H9 (cell line): ENCODE measurements around the gene MAEA. TPM values are rescaled to one million over a fixed set of nuclear protein-coding genes. Genes with fewer than 3 reads are reported as not detected.

Experiments
- DNase-seq: peaks from one replicate; pipeline ENCODE4 v3.0.0-alpha.2; 2017
- H2AFZ ChIP-seq: one replicate; pipeline ENCODE4 v1.6.1; 2013; ENCODE audit warnings: mild to moderate bottlenecking, low read length, control low read depth, moderate library complexity
- H2AK5ac ChIP-seq: 2 replicates; pipeline ENCODE4 v1.6.1; 2013; ENCODE audit warnings: low read length, control low read depth, mixed read lengths; ENCODE audit not compliant: insufficient read length
- H2BK120ac ChIP-seq: one replicate; pipeline ENCODE4 v1.6.1; 2013; ENCODE audit warnings: low read depth, mild to moderate bottlenecking, low read length, control low read depth, inconsistent platforms; ENCODE audit not compliant: poor library complexity, severe bottlenecking
- H2BK12ac ChIP-seq: 2 replicates; pipeline ENCODE4 v1.6.1; 2013; ENCODE audit warnings: low read length, control low read depth, mixed read lengths, low read depth; ENCODE audit not compliant: insufficient read length
- H2BK15ac ChIP-seq: 2 replicates; pipeline ENCODE4 v1.6.1; 2013; ENCODE audit warnings: low read depth, low read length, control low read depth
- H2BK20ac ChIP-seq: one replicate; pipeline ENCODE4 v1.6.1; 2013; ENCODE audit warnings: low read depth, mild to moderate bottlenecking, low read length, control low read depth, inconsistent platforms; ENCODE audit not compliant: poor library complexity, severe bottlenecking
- H2BK5ac ChIP-seq: 2 replicates; pipeline ENCODE4 v1.6.1; 2013; ENCODE audit warnings: low read length, control low read depth, mixed read lengths; ENCODE audit not compliant: insufficient read length
- H3K14ac ChIP-seq: 2 replicates; pipeline ENCODE4 v1.6.1; 2013; ENCODE audit warnings: low read length, control low read depth; ENCODE audit not compliant: insufficient read depth
- H3K18ac ChIP-seq: 2 replicates; pipeline ENCODE4 v1.6.1; 2013; ENCODE audit warnings: low read depth, mild to moderate bottlenecking, mixed read lengths, low read length, control low read depth; ENCODE audit not compliant: insufficient read length
- H3K23ac ChIP-seq: 2 replicates; pipeline ENCODE4 v1.6.1; 2013; ENCODE audit warnings: low read length, control low read depth, mixed read lengths, low read depth; ENCODE audit not compliant: insufficient read length
- H3K23me2 ChIP-seq: 2 replicates; pipeline ENCODE4 v1.6.1; 2013; ENCODE audit warnings: low read depth, mild to moderate bottlenecking, mixed read lengths, low read length, control low read depth; ENCODE audit not compliant: insufficient read length, poor library complexity, severe bottlenecking
- H3K27ac ChIP-seq: 2 replicates; pipeline ENCODE4 v1.5.1; 2013; ENCODE audit warnings: low read length, control low read depth, mixed read lengths, low read depth; ENCODE audit not compliant: insufficient read length
- H3K27me3 ChIP-seq: 2 replicates; pipeline ENCODE4 v1.6.1; 2013; ENCODE audit warnings: low read length, control low read depth, inconsistent platforms; ENCODE audit not compliant: insufficient read depth
- H3K4ac ChIP-seq: 2 replicates; pipeline ENCODE4 v1.6.1; 2013; ENCODE audit warnings: low read depth, mild to moderate bottlenecking, control low read depth, inconsistent platforms, low read length, moderate library complexity
- H3K4me1 ChIP-seq: 2 replicates; pipeline ENCODE4 v1.6.1; 2013; ENCODE audit warnings: low read length, control low read depth, inconsistent platforms; ENCODE audit not compliant: insufficient read depth
- H3K4me2 ChIP-seq: 2 replicates; pipeline ENCODE4 v1.6.1; 2013; ENCODE audit warnings: low read length, control low read depth, mixed read lengths; ENCODE audit not compliant: insufficient read length, insufficient read depth
- H3K56ac ChIP-seq: 2 replicates; pipeline ENCODE4 v1.6.1; 2013; ENCODE audit warnings: low read depth, mild to moderate bottlenecking, mixed read lengths, low read length, control low read depth; ENCODE audit not compliant: insufficient read length
- H3K79me1 ChIP-seq: 2 replicates; pipeline ENCODE4 v1.6.1; 2013; ENCODE audit warnings: low read depth, mild to moderate bottlenecking, moderate library complexity, low read length, control low read depth, inconsistent platforms; ENCODE audit not compliant: insufficient read depth, poor library complexity, severe bottlenecking
- H3K79me2 ChIP-seq: 2 replicates; pipeline ENCODE4 v1.6.1; 2013; ENCODE audit warnings: low read length, control low read depth, inconsistent platforms; ENCODE audit not compliant: insufficient read depth
- H3K9ac ChIP-seq: 2 replicates; pipeline ENCODE4 v1.6.1; 2013; ENCODE audit warnings: low read length, control low read depth, mixed read lengths; ENCODE audit not compliant: insufficient read length; ENCODE audit errors: extremely low read depth
- H3K9me3 ChIP-seq: one replicate; pipeline ENCODE4 v1.6.1; 2013; ENCODE audit warnings: low read depth, low read length, inconsistent platforms; ENCODE audit not compliant: control insufficient read depth
- H3T11ph ChIP-seq: one replicate; pipeline ENCODE4 v1.6.1; 2013; ENCODE audit warnings: mild to moderate bottlenecking, low read length, control low read depth, inconsistent platforms
- H4K20me1 ChIP-seq: one replicate; pipeline ENCODE4 v1.6.1; 2013; ENCODE audit not compliant: control insufficient read depth, insufficient read length, insufficient read depth
- H4K5ac ChIP-seq: 2 replicates; pipeline ENCODE4 v1.6.1; 2013; ENCODE audit warnings: low read depth, mild to moderate bottlenecking, mixed read lengths, low read length, control low read depth; ENCODE audit not compliant: insufficient read length
- H4K8ac ChIP-seq: replicated peaks from 2 replicates; pipeline ENCODE4 v1.6.1; 2013; ENCODE audit warnings: low read length, control low read depth, mixed read lengths, low read depth; ENCODE audit not compliant: insufficient read length
- H4K91ac ChIP-seq: 2 replicates; pipeline ENCODE4 v1.6.1; 2013; ENCODE audit warnings: low read depth, mild to moderate bottlenecking, moderate library complexity, mixed read lengths, low read length, control low read depth; ENCODE audit not compliant: insufficient read length
- H3K27ac Mint-ChIP-seq, 3 experiments: 2 replicates in 2 of 3; 3 replicates in 1 of 3; pipeline ENCODE4 v1.8.0; 2020 to 2021; ENCODE audit warnings: mixed read lengths in 3 of 3, mild to moderate bottlenecking in 1 of 3, moderate library complexity in 1 of 3
- H3K27me3 Mint-ChIP-seq: 2 replicates; pipeline ENCODE4 v1.8.0; 2021; ENCODE audit warnings: low read depth, mild to moderate bottlenecking, moderate library complexity, mixed read lengths
- H3K36me3 Mint-ChIP-seq, 3 experiments: 2 replicates in 2 of 3; 3 replicates in 1 of 3; pipeline ENCODE4 v1.8.0; 2020 to 2021; ENCODE audit warnings: low read depth in 3 of 3, mixed read lengths in 3 of 3; ENCODE audit not compliant: insufficient read depth in 1 of 3
- H3K4me1 Mint-ChIP-seq, 2 experiments: 2 replicates each; pipeline ENCODE4 v1.8.0; 2020; ENCODE audit warnings: mixed read lengths in 2 of 2
- H3K4me3 Mint-ChIP-seq, 2 experiments: 2 replicates in 1 of 2; 3 replicates in 1 of 2; pipeline ENCODE4 v1.8.0; 2020 to 2021; ENCODE audit warnings: mild to moderate bottlenecking in 2 of 2, mixed read lengths in 2 of 2, moderate library complexity in 1 of 2
- H3K9me3 Mint-ChIP-seq, 2 experiments: 2 replicates in 1 of 2; 3 replicates in 1 of 2; pipeline ENCODE4 v1.8.0; 2020; ENCODE audit warnings: mild to moderate bottlenecking in 2 of 2, mixed read lengths in 2 of 2, moderate library complexity in 1 of 2
- WGBS: extraction: QIAGEN DNeasy Blood & Tissue Kit; methylation state at CpG from one replicate; pipeline ENCODE4 v1.1.7; 2013; ENCODE audit warnings: missing lambda C conversion rate, low lambda C conversion rate, mixed read lengths; ENCODE audit not compliant: insufficient read length; ENCODE audit errors: extremely low coverage; 5-methylcytosine and 5-hydroxymethylcytosine counted together
- total RNA-seq: library from RNA; stranded (reverse); gene quantifications from 2 replicates; pipeline ENCODE4 v1.2.1, GENCODE V29; 2021
- TF ChIP-seq, protein P1 (sequence below): fragments of 200-600 bp; sonication (generic); conservative IDR thresholded peaks from 3 replicates; pipeline ENCODE4 v1.8.0; 2021; ENCODE audit warnings: antibody characterized with exemption, mild to moderate bottlenecking

The MAEA gene
- total RNA-seq, 1 experiment from 2014 or later = 85.6 TPM

DNA sequence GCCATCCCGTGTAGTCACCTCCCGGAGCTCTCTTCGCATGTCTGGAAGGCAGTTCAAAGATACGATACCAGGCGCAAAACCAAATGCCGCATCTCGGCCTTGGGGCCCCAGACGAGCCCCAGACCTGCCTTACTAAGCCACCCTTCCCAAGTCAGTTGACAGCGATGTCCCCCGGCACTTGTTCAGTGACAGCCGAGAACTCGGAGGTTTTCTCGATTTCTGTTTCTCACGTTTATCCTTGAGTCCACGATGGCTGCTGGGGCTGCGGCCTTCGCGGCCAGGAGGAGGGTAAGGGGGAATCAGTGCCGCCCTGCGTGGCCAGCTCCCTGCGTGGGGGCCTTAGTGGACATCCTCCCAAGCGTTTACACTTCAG, 7.3 kb downstream of the MAEA start:
- Histone ChIP-seq H3K23ac (no peak overlapping the region), H3K79me1 (peaks cover 15% of the 10 kb centered on the region), H3K4me1 (no peaks in the 10 kb centered on the region), H3T11ph (no peak overlapping the region), H2BK12ac (no peak overlapping the region), H4K20me1 (no peaks in the 10 kb centered on the region), H3K9ac (no peak overlapping the region), H3K9me3 (no peaks in the 10 kb centered on the region), H2AK5ac (no peak overlapping the region), H3K56ac (no peak overlapping the region), H3K4me2 (no peak overlapping the region), H2BK20ac (no peak overlapping the region), H4K5ac (no peak overlapping the region), H2BK5ac (no peak overlapping the region), H3K27me3 (no peaks in the 10 kb centered on the region), H4K8ac (no peak overlapping the region), H3K4ac (no peak overlapping the region), H2AFZ (no peak overlapping the region), H3K27ac (no peak overlapping the region), H3K23me2 (no peaks in the 10 kb centered on the region), H2BK15ac (no peak overlapping the region), H4K91ac (no peak overlapping the region), H3K14ac (no peak overlapping the region), H3K79me2 (peaks cover 55% of the 10 kb centered on the region; the same call in 1 of the 2 replicates), H3K18ac (no peak overlapping the region), H2BK120ac (no peak overlapping the region)
- TF ChIP-seq, protein P1, sequence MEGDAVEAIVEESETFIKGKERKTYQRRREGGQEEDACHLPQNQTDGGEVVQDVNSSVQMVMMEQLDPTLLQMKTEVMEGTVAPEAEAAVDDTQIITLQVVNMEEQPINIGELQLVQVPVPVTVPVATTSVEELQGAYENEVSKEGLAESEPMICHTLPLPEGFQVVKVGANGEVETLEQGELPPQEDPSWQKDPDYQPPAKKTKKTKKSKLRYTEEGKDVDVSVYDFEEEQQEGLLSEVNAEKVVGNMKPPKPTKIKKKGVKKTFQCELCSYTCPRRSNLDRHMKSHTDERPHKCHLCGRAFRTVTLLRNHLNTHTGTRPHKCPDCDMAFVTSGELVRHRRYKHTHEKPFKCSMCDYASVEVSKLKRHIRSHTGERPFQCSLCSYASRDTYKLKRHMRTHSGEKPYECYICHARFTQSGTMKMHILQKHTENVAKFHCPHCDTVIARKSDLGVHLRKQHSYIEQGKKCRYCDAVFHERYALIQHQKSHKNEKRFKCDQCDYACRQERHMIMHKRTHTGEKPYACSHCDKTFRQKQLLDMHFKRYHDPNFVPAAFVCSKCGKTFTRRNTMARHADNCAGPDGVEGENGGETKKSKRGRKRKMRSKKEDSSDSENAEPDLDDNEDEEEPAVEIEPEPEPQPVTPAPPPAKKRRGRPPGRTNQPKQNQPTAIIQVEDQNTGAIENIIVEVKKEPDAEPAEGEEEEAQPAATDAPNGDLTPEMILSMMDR = no peak
- WGBS = no CpG with 5 or more reads among the region's 22 CpGs
- no peaks in the 10 kb centered on the region for H3K27me3 Mint-ChIP-seq
- no peaks in the 10 kb centered on the region for H3K9me3 Mint-ChIP-seq
- peaks cover 27 to 35% of the 10 kb centered on the region in 2 experiments for H3K4me1 Mint-ChIP-seq
- peaks cover 3 to 47% (median 33%) of the 10 kb centered on the region in 3 experiments for H3K36me3 Mint-ChIP-seq
- H3K4me3 Mint-ChIP-seq = no peak overlapping the region
- H3K27ac Mint-ChIP-seq = peak overlapping the region in 2 of 3 experiments; percentile 12 to 92; a peak in 4 of 7 replicates
- DNase-seq = no peak
